SK-N-MC (cell line): ENCODE measurements around the gene RAB30.
"Not testable (repeated sequence)": the region's sequence is repeated elsewhere in the genome, so short reads cannot be mapped to it uniquely, and the experiment has no call there.

Experiments used
- EZH2 ChIP-seq: fragments of 200-600 bp; sonication (generic); IDR thresholded peaks from one replicate; pipeline ENCODE4 v1.6.1; 2017; ENCODE audit warnings: antibody characterized with exemption
- FOXP2 ChIP-seq: optimal IDR thresholded peaks from 2 replicates; pipeline ENCODE3; 2011; ENCODE audit warnings: mild to moderate bottlenecking, moderate library complexity; ENCODE audit not compliant: insufficient read depth; ENCODE audit errors: extremely low read length, control extremely low read depth
- POLR2AphosphoS5 ChIP-seq: IDR thresholded peaks from 2 replicates; pipeline ENCODE4 v1.6.1; 2012; ENCODE audit warnings: mild to moderate bottlenecking, low read depth, low read length, borderline replicate concordance

- TF ChIP-seq POLR2AphosphoS5, EZH2, FOXP2: not testable (repeated sequence)
Measured at GRCh38 chr11:82970507-82971083, 101.1 kb downstream of the RAB30 start.
